GM13977 (cell line): Measurements from ENCODE around the gene DTNB.

ENCODE experiments used
- DNase-seq: peaks from one replicate; pipeline ENCODE4 v3.0.0; 2012; ENCODE audit warnings: low spot score
- CTCF ChIP-seq: IDR thresholded peaks from 2 replicates; pipeline ENCODE4 v1.5.1; 2012; ENCODE audit warnings: mild to moderate bottlenecking, control low read depth; ENCODE audit not compliant: insufficient read depth; ENCODE audit errors: extremely low read depth, missing control alignments
- in situ Hi-C: fragments of 300-500 bp; cut with MboI; formaldehyde crosslinking; loops from one replicate; pipeline ENCODE4 v1.12.0; 2022; ENCODE audit warnings: low sequenced_read_pairs, low pct_unique_long_range_greater_than_20kb, mixed read lengths, inconsistent platforms; ENCODE audit not compliant: unreplicated experiment

Gene DTNB

GRCh38 chr2:25517701-25518100, 155.7 kb downstream of the DTNB start:
- TF ChIP-seq CTCF = no peak
- DNase-seq = no peak
- in situ Hi-C loops = no loop called here

GRCh38 chr2:25514043-25514637, 159.2 kb downstream of the DTNB start:
- DNase-seq = peak; percentile 38
- TF ChIP-seq CTCF = no peak
- in situ Hi-C loops = no loop called here

- TF ChIP-seq CTCF = no peak
- in situ Hi-C loops = no loop called here
- DNase-seq = no peak
Measured at GRCh38 chr2:25512707-25513106, 160.7 kb downstream of the DTNB start.

- no peak for TF ChIP-seq CTCF
- DNase-seq = no peak
- in situ Hi-C loops = no loop called here
Measured at GRCh38 chr2:25506226-25506625, 167.2 kb downstream of the DTNB start.

GRCh38 chr2:25505622-25506021, 167.8 kb downstream of the DTNB start:
- no peak for DNase-seq
- TF ChIP-seq CTCF = no peak
- in situ Hi-C loops = no loop called here

GRCh38 chr2:25505182-25505581, 168.2 kb downstream of the DTNB start:
- in situ Hi-C loops = no loop called here

More at GRCh38 chr2:25505182-25505581, 168.2 kb downstream of the DTNB start:
- no peak for TF ChIP-seq CTCF
- no peak for DNase-seq
